GM10847 (cell line): Measurements from ENCODE around the gene KPNA1.

Experiments used
- POLR2A ChIP-seq: IDR thresholded peaks from 2 replicates; pipeline ENCODE4 v1.6.1; 2011; ENCODE audit not compliant: insufficient read length; ENCODE audit errors: extremely low read depth

Gene KPNA1

DNA sequence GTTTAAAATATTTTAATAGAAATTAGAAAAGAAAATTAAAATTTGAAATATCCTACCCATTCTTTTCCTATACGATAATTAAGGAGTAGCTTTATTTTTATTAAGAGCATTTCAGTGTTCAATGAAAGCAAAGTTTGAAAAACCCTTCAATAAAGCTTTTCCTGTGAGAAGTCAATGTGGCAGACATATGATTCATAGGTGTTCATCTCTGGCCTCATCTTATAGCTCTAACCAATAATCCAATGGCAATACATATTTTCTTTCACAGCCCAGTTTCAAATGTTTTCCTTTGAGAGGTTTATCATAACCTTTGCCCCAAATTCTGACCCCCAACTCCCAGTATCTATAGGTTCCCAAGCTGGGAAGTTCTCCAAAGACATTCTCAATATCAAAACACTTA, 8.3 kb downstream of the KPNA1 start:
- no peak for TF ChIP-seq POLR2A

DNA sequence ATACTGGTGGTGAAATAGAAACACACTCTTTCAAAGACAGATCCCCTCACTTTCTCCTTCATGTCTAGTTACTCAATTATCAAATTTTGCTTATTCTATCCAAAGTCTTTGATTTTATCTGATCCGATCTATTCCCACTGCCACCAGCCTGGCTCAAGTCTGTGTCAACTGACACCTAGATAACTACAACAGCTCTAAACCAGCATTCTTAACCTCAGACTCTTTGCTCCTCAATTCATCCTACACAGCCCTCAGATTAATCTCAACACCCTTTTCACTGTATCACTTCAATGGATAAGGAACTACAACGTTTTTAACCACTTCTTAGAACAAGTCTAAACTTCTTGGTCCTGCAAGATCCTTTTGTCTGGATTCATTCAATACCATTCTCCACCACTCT, 9.1 kb downstream of the KPNA1 start:
- no peak for TF ChIP-seq POLR2A

DNA sequence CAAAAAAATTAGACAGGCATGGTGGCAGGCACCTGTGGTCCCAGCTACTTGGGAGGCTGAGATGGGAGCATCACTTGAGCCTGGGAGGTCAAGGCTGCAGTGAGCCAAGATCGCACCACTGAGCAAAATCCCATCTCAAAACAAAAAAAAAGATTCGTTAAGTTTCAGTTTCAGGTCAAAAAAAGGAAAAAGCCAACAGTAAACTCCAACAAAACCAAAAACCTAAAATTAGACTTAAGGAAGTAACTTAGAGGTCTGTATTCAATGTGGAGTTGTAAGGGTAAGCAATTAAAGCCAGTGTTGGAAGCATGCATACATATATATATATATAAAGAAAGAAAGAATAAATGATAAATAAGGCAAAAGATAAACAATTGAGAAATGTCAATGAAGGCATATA, 11.8 kb downstream of the KPNA1 start:
- no peak for TF ChIP-seq POLR2A

DNA sequence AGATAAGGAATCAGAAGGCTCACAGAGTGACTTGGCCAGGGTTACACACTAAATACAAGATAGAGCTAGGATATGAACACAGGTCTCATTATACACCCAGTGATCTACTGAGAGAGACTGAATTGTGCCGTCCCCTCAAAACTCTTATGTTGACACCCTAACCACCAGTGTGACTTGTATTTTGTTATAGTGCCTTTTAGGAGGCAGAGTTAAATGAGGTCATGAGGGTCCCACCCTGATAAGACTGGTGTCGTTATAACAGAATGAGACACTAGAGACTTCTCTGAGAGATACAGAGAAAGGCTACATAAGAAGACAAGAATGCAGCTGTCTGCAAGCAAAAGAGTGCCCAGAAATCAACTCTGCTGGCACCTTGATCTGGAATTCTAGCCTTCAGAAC, 12.6 kb downstream of the KPNA1 start:
- no peak for TF ChIP-seq POLR2A

DNA sequence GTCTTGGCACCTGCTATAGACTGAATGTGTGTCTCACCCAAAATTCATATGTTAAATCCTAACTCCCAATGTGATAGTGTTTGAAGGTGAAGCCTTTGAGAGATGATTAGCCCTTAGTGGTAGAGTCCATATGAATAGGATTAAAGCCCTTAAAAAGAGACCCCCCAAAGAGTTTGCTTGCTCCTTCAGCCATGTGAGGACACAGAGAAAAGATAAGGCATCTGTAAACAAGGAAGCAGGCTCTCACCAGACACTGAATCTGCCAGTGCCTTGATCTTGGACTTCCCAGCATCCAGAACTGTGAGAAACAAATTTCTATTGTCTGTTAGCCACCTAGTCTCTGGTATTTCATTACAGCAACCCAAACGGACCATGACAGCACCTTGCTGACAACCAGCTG, 16.6 kb downstream of the KPNA1 start:
- no peak for TF ChIP-seq POLR2A

DNA sequence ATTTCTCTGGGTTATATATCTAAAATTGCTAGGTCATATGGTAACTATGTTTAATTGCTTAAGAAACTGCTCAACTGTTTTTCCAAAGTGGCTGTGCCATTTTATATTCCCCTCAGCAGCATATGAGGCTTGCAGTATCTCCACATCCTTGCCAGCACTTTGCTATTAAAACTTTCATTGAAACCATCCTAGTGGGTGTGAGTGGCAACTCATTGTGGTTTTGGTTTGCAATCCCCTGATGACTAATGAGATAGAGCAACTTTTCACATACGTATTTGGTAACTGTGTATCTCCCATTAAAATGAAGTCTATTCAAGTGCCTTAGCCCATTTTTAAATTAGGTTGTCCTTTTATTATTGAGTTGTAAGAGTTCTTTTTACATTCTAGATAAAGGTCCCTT, 17.3 kb downstream of the KPNA1 start:
- TF ChIP-seq POLR2A: no peak

DNA sequence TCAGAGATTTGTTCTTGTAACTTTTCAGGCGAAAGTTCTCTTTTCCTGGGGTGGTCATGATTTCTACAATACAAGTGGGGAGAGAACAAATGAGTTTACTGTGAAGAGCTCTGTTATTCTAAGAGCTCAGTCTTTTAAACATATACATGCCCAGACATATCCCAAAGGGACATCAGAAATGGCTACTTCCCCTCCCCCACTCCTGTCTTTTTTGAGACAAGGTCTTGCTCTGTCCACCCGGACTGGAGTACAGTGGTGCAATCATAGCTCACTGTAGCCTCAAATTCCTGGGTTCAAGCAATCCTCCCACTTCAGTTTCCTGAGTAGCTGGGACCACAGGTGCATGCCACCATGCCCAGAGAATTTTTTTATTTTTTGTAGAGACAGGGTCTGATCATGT, 18.2 kb downstream of the KPNA1 start:
- TF ChIP-seq POLR2A: no peak

DNA sequence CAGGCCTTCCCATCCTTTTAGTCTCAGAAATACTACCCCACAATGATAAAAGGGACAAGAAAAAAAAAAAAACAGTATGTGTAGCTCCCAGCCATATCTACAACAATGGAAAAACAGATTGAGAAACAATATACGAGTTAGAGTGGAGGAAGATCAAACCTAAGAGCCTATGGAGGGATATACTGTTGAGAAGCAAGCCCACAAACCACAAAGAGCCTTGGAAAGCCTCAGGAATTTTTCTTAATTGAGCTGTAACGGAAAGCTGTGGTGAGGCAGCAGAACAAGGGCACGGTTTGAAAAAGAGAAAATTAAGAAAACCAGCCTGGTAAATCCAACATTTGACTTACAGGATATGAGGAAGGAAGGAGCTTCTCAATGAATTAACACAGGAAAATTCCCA, 21.4 kb downstream of the KPNA1 start:
- no peak for TF ChIP-seq POLR2A

DNA sequence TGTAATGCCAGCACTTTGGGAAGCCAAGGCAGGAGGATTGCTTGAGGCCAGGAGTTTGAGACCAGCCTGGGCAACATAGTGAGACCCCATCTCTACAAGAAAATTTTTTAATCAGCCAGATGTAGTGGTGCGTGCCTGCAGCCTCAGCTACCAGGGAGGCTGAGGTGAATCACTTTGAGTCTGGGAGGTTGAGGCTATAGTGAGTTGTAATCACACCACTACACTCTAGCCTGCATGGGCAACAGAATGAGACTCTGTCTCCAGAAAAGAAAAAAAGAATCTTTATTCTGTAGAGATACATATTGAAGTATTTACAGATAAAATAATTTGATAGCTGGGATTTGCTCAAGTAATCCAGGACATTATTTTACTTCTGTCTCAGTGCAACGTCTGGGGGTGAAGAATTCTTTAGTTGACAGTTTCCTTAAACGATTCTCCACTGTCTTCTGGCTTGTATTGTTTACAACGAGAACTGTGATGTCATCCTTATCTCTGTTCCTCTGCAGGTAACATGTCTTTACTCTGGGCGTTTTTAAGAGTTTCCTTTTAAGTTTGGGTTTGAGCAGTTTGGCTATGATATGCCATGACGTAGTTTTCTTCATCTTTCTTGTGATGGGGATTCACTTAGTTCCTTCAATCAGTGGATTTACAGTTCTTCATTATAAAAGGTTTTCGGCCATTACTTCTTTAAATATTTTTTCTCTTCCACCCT, 26.3 kb downstream of the KPNA1 start:
- no peak for TF ChIP-seq POLR2A

DNA sequence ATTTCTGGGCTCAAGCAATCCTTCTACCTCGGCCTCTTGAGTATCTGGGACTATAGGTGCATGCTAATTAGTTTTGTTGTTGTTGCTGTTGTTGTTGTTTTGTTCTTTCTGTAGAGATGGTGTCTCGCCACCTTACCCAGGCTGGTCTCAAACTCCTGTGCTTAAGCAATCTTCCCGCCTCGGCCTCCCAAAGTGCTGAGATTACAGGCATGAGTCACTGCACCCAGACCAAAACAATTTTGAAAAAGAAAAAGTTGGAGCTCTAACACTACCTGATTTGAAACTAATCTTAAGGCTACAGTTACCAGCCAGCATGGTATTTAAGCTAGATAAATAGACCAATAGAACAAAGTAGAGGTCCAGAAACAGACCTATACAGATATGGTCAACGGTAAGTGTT, 29.8 kb downstream of the KPNA1 start:
- TF ChIP-seq POLR2A: no peak

DNA sequence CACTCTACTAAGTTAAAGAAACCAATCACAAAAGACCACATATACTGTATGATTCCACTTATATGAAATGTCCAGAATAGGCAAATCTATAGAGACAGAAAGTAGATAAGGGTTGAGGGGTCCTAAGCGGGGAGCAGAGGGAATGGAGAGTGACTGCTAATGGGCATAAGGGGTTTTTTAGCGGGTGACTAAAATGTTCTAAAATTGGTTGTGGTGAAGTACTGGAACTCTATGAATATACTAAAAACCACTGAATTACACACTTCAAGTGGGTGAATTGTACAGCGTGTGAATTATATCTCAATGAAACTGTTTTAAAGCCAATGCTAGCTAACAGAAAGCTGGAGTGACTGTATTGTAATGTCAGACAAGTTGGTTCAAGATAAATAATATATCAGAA, 33.3 kb downstream of the KPNA1 start:
- TF ChIP-seq POLR2A: no peak

DNA sequence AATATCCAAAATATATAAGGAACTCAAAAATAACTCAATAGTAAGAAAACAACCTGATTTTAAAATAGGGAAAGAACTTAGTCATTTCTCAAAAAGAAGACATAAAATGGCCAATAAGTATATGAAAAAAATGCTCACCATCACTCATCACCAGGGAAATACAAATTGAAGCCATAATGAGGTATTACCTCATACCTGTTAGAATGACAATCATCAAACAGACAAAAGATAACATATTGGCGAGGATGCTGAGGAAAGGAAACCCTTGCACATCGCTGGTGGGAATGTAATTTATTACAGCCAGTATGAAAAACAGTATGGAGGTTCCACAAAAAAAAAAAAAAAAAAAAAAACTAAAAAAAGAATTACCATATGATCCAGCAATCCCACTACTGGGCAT, 38.2 kb downstream of the KPNA1 start:
- no peak for TF ChIP-seq POLR2A

DNA sequence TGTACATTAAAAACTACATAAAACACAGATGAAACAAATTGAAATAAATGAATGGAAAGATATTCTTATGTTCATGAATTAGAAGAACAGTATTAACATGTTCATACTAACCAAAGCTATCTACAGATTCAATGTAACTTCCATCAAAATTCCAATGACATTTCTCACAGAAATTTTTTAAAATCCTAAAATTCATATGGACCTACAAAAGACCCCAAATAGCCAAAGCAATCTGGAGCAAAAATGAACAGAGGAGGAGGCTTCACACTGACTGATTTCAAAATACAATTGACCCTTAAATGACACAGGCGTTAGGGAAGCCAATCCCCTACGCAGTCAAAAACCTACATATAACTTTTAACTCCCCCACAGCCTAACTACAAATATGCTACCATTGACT, 39.4 kb downstream of the KPNA1 start:
- no peak for TF ChIP-seq POLR2A

DNA sequence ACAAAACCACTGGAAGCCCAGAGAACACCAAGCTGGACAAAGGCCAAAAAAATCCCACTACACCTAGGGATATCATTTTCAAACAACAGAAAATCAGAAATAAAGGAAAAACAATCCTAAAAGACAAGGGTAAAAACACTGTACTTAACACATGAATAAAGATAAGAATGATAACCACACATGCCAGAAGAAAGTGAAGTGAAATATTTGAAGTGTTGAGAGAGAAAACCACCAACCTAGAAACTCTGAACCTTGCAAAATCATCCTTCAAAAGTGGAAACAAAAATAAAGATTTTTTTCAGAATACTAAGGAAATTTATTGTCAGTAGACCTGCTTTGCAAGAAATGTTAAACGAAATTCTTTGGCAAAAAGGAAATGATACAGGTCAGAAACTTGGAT, 45.1 kb downstream of the KPNA1 start:
- no peak for TF ChIP-seq POLR2A

DNA sequence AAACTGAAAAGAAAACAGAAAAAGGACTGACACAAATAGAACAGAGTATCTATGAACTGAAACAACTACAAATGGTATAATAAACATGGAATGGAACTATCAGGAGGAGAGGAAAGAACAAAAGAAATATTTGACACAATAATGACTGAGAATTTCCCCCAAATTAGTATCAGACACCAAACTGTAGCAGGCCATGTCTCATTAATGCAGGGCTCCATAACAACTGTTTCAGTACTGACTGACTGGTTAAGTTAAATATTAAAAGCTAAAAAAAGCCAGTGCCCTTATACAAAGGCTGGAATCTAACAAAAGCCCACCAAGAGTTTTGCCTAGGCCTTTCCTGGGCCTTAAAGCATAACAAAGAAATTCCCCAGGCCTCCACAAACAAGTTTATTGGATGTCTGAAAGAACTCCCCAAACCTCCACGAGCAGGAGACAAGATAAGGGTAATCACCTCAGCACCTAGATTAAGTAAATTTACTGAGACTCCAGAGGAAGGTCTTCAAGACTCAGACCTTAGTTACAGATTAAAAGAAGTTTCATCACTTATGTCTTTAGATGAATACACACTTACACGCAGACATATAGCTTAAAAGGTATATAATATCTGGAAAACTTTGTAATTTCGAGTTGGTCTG, 45.7 kb downstream of the KPNA1 start:
- TF ChIP-seq POLR2A: no peak

DNA sequence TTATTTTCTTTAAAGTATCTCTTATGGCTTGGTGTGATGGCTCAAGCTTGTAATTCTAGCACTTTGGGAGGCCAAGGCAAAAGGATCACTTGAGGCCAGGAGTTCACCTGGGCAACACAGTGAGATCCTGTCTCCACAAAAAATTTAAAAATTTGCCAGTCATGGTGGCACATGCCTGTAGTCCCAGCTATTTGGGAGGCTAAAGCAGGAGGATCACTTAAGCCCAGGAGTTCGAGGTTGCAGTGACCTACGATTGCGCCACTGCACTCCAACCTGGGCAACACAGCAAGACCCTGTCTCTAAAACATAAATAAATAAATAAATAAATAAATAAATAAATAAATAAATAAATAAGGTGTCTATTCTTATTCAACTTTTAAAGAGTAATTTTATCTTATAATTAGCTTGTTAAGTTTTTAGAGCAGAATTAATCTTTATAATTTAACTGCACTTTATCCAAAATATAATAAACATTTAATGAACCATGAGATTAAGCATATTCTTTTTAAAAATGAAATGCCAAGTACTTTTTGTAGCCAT, 48.0 kb downstream of the KPNA1 start:
- no peak for TF ChIP-seq POLR2A

DNA sequence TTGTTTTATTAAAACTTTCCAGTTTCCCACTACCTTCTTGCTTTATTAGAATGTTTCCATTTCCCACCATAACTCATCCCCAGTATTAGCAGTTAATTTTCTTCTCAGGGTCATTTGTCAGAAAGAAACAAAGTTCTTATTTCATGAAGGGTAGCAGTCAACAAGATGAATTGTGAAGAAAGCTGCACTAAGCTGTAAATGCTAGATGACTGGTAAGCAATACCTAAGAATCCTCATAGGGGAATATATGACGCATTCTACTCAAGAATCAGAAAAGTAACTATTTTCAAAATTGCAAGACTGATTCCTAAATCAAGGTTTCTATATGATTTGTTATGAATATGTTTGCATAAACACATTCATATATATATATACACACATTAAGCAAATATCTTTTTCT, 50.1 kb downstream of the KPNA1 start:
- no peak for TF ChIP-seq POLR2A

DNA sequence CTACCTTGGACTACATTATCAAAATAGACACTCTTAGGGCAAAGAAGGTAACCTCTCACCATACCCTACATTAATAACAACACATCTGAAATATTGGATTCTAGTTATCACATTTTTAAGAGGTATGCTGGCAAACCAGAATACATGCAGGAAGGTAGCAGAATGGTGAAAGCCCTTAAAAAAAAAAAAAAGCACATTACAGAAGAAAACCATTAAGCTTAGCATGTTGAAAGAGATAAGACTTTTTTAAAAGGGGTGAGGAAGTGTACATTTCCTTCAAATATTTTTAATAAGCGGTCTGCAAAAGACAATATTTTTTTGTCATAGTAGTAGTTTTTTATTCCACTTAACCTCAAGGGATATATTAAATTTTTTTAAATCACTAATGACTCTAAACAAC, 52.3 kb downstream of the KPNA1 start:
- no peak for TF ChIP-seq POLR2A

DNA sequence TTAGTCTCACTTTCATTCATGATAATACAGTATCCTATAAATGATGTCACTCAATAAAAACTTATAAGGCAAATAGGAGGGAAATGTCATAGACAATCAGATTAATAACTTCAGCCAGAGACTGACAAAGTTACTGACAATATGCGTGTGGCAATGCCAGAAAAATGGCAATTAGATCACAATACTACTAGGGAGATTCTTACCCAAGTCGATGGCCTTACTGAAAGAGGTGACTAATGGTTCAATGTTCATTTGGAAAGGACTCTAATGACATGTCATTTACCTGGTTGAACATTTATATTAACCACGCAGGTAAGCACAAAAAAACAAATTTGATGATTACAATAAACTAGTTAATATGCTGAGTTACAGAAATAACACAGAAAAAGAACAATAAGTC, 52.9 kb downstream of the KPNA1 start:
- TF ChIP-seq POLR2A: no peak
